Measurements from ENCODE around the gene NLGN4Y.

- TF ChIP-seq, protein P1, sequence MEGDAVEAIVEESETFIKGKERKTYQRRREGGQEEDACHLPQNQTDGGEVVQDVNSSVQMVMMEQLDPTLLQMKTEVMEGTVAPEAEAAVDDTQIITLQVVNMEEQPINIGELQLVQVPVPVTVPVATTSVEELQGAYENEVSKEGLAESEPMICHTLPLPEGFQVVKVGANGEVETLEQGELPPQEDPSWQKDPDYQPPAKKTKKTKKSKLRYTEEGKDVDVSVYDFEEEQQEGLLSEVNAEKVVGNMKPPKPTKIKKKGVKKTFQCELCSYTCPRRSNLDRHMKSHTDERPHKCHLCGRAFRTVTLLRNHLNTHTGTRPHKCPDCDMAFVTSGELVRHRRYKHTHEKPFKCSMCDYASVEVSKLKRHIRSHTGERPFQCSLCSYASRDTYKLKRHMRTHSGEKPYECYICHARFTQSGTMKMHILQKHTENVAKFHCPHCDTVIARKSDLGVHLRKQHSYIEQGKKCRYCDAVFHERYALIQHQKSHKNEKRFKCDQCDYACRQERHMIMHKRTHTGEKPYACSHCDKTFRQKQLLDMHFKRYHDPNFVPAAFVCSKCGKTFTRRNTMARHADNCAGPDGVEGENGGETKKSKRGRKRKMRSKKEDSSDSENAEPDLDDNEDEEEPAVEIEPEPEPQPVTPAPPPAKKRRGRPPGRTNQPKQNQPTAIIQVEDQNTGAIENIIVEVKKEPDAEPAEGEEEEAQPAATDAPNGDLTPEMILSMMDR (IDR thresholded peaks at IDR 0.05; ENCODE audit: insufficient read depth, low read length, poor library complexity, severe bottlenecking), result no peak
- TF ChIP-seq EZH2phosphoT487 (conservative IDR thresholded peaks at IDR 0.05; ENCODE audit: low read length), result no peak
Measured at GRCh38 chrY:14528361-14528760, 4.0 kb downstream of the NLGN4Y start.
